HPDE6-E6E7 (cell line): ENCODE measurements around the gene DUS1L.

Source experiments
- DNase-seq: peaks from one replicate; pipeline ENCODE4 v3.0.0; 2011; ENCODE audit warnings: missing footprints; ENCODE audit errors: extremely low spot score

DUS1L gene

GRCh38 chr17:82065638-82066303 lies at the start of gene DUS1L:
Gene DUS1L (minus strand): TSS chr17:82065804. CDS start chr17:82065059, 745 bp downstream.
- peak; percentile 54 for DNase-seq

- DNase-seq: no peak
Measured at GRCh38 chr17:82114872-82115271, 49.3 kb upstream of the DUS1L start.

- DNase-seq: no peak
Measured at GRCh38 chr17:82114447-82114846, 48.8 kb upstream of the DUS1L start.

- DNase-seq: no peak
Measured at GRCh38 chr17:82113941-82114340, 48.3 kb upstream of the DUS1L start.

- DNase-seq: no peak
Measured at GRCh38 chr17:82113422-82113821, 47.8 kb upstream of the DUS1L start.

- no peak for DNase-seq
Measured at GRCh38 chr17:82112914-82113311, 47.3 kb upstream of the DUS1L start.

- no peak for DNase-seq
Measured at GRCh38 chr17:82112181-82112913, 46.7 kb upstream of the DUS1L start.

GRCh38 chr17:82110298-82110697 lies 44.7 kb upstream of the DUS1L start:
- peak; percentile 95 for DNase-seq

GRCh38 chr17:82108961-82109475 lies 43.4 kb upstream of the DUS1L start:
- DNase-seq: no peak

- DNase-seq: no peak
Measured at GRCh38 chr17:82108496-82108945, 42.9 kb upstream of the DUS1L start.

GRCh38 chr17:82108038-82108437 lies 42.4 kb upstream of the DUS1L start:
- no peak for DNase-seq

GRCh38 chr17:82107341-82107860 lies 41.8 kb upstream of the DUS1L start:
- DNase-seq: no peak

- DNase-seq: no peak
Measured at GRCh38 chr17:82106688-82107305, 41.2 kb upstream of the DUS1L start.

GRCh38 chr17:82105882-82106687 lies 40.5 kb upstream of the DUS1L start:
- DNase-seq: peak; percentile 82

GRCh38 chr17:82105417-82105881 lies 39.8 kb upstream of the DUS1L start:
- DNase-seq: no peak

- DNase-seq: no peak
Measured at GRCh38 chr17:82104797-82105416, 39.3 kb upstream of the DUS1L start.

GRCh38 chr17:82103553-82104451 lies 38.2 kb upstream of the DUS1L start:
- peak; percentile 63 for DNase-seq

- no peak for DNase-seq
Measured at GRCh38 chr17:82101767-82102679, 36.4 kb upstream of the DUS1L start.

GRCh38 chr17:82101301-82101715 lies 35.7 kb upstream of the DUS1L start:
- DNase-seq: no peak
